A549 (cell line): ENCODE data around the gene CHMP4A. TPM values are rescaled to one million over a fixed set of nuclear protein-coding genes. Genes with fewer than 3 reads are reported as not detected.

Experiments
- ATAC-seq, 2 experiments: fragments of 200-7000 bp in 1 of 2; fragments of >200 bp in 1 of 2; cut with Nextera tagmentation in 1 of 2; cut with Tn5 transposase in 1 of 2; 3 replicates each; pipeline versions ENCODE4 v1.8.0 to v1.9.1; 2018 to 2020; ENCODE audit warnings: mild to moderate bottlenecking in 1 of 2, moderate library complexity in 1 of 2
- CTCF ChIA-PET: fragments of 300-600 bp; sonication (Branson Sonifier 250); formaldehyde crosslinking; extraction: SDS; loops from one replicate; lab custom pipeline; 2021; ENCODE audit warnings: antibody characterized with exemption, inconsistent platforms; lab: Yijun Ruan, JAX
- POLR2A ChIA-PET: fragments of 350-600 bp; formaldehyde crosslinking; extraction: SDS; loops from one replicate; lab custom pipeline; 2021; ENCODE audit warnings: antibody characterized with exemption, inconsistent platforms; lab: Yijun Ruan, JAX
- DNase-seq, 2 experiments: peaks; one replicate each; pipeline versions ENCODE4 v3.0.0 to v3.0.0-alpha.2; 2011 to 2016; ENCODE audit warnings: low read depth in 1 of 2, low spot score in 1 of 2
- FAIRE-seq: peaks from 2 replicates; lab custom pipeline; 2011; peaks lifted over from hg19 to GRCh38; lab: Jason Lieb, UNC
- H3K27ac ChIP-seq, 2 experiments: fragments of >200 bp; sonication (Bioruptor Twin); formaldehyde crosslinking; 3 replicates each; pipeline ENCODE4 v1.5.1; 2016 to 2017
- H3K4me1 ChIP-seq: fragments of >200 bp; sonication (Bioruptor Twin); formaldehyde crosslinking; 3 replicates; pipeline ENCODE4 v1.6.1; 2016
- H3K4me2 ChIP-seq: fragments of >200 bp; sonication (Bioruptor Twin); formaldehyde crosslinking; 3 replicates; pipeline ENCODE4 v1.6.1; 2016
- H3K4me3 ChIP-seq: fragments of >200 bp; sonication (Bioruptor Twin); formaldehyde crosslinking; 3 replicates; pipeline ENCODE4 v1.5.1; 2016
- H3K9me3 ChIP-seq: fragments of >200 bp; sonication (Bioruptor Twin); formaldehyde crosslinking; 3 replicates; pipeline ENCODE4 v1.6.1; 2016
- BHLHE40 ChIP-seq: IDR thresholded peaks from 2 replicates; pipeline ENCODE4 v1.6.1; 2012; ENCODE audit warnings: low read depth, low read length, inconsistent platforms
- CBX8 ChIP-seq: fragments of 200-600 bp; sonication (generic); IDR thresholded peaks from 2 replicates; pipeline ENCODE4 v1.6.1; 2016
- CHD2 ChIP-seq: fragments of 150-350 bp; IDR thresholded peaks from 2 replicates; pipeline ENCODE4 v1.6.1; 2014; ENCODE audit warnings: low read length; ENCODE audit not compliant: partially characterized antibody
- EHF ChIP-seq: fragments of 250-450 bp; sonication (Bioruptor Pico); IDR thresholded peaks from 2 replicates; pipeline ENCODE4 v1.5.0; 2020; ENCODE audit warnings: mild to moderate bottlenecking
- ESRRA ChIP-seq: fragments of 150-350 bp; IDR thresholded peaks from 2 replicates; pipeline ENCODE4 v1.6.1; 2014; ENCODE audit warnings: mild to moderate bottlenecking, low read length, borderline replicate concordance
- FOSB ChIP-seq: fragments of 250-450 bp; sonication (Bioruptor Pico); IDR thresholded peaks from 2 replicates; pipeline ENCODE4 v1.5.0; 2020; ENCODE audit warnings: mild to moderate bottlenecking, moderate library complexity
- FOSL2 ChIP-seq, 2 experiments: fragments of 450-650 bp in 1 of 2; fragments of >200 bp in 1 of 2; sonication (Bioruptor Twin) in 1 of 2; formaldehyde crosslinking; IDR thresholded peaks; 2 replicates each; pipeline versions ENCODE4 v1.5.0 to v1.6.1; 2016 to 2020; ENCODE audit warnings: mild to moderate bottlenecking in 1 of 2, moderate library complexity in 1 of 2
- HDAC2 ChIP-seq: fragments of 200-600 bp; sonication (generic); IDR thresholded peaks from 2 replicates; pipeline ENCODE4 v1.6.1; 2016
- HOXB5 ChIP-seq: fragments of 250-450 bp; sonication (Bioruptor Pico); IDR thresholded peaks from 2 replicates; pipeline ENCODE4 v1.5.0; 2020; ENCODE audit warnings: mild to moderate bottlenecking, moderate library complexity
- JUN ChIP-seq, 2 experiments: fragments of >200 bp; sonication (Bioruptor Twin); formaldehyde crosslinking; IDR thresholded peaks; 2 replicates in 1 of 2; 3 replicates in 1 of 2; pipeline ENCODE4 v1.6.1; 2016 to 2017
- JUNB ChIP-seq: fragments of >200 bp; sonication (Bioruptor Twin); formaldehyde crosslinking; IDR thresholded peaks from 2 replicates; pipeline ENCODE4 v1.6.1; 2016
- MAZ ChIP-seq: fragments of 150-350 bp; IDR thresholded peaks from 2 replicates; pipeline ENCODE4 v1.6.1; 2014; ENCODE audit warnings: antibody characterized with exemption, low read depth, low read length, borderline replicate concordance
- MYC ChIP-seq: IDR thresholded peaks from 2 replicates; pipeline ENCODE4 v1.6.1; 2012; ENCODE audit warnings: mild to moderate bottlenecking, inconsistent platforms, low read length, improper control_type of control experiment, borderline replicate concordance
- NR3C1 ChIP-seq: fragments of >200 bp; sonication (Bioruptor Twin); formaldehyde crosslinking; IDR thresholded peaks from 3 replicates; pipeline ENCODE4 v1.6.1; 2017
- POLR2A ChIP-seq: IDR thresholded peaks from 2 replicates; pipeline ENCODE4 v1.6.1; 2012; ENCODE audit warnings: mild to moderate bottlenecking, low read length
- RARB ChIP-seq: fragments of 250-450 bp; sonication (Bioruptor Pico); IDR thresholded peaks from 2 replicates; pipeline ENCODE4 v1.8.0; 2021; ENCODE audit warnings: mild to moderate bottlenecking, moderate library complexity
- TP53 ChIP-seq: fragments of 250-450 bp; sonication (Bioruptor Pico); IDR thresholded peaks from 2 replicates; pipeline ENCODE4 v1.5.0; 2021; ENCODE audit warnings: mild to moderate bottlenecking, moderate library complexity
- ZC3H11A ChIP-seq: fragments of 450-650 bp; IDR thresholded peaks from 2 replicates; pipeline ENCODE4 v1.6.1; 2014; ENCODE audit warnings: antibody characterized with exemption, mild to moderate bottlenecking
- ZFP36 ChIP-seq: fragments of 450-650 bp; IDR thresholded peaks from 2 replicates; pipeline ENCODE4 v1.6.1; 2014; ENCODE audit warnings: borderline replicate concordance; ENCODE audit not compliant: partially characterized antibody
- ZSCAN20 ChIP-seq: fragments of 250-450 bp; sonication (Bioruptor Pico); IDR thresholded peaks from 2 replicates; pipeline ENCODE4 v1.8.0; 2022; ENCODE audit warnings: mild to moderate bottlenecking, moderate library complexity
- WGBS: methylation state at CpG from one replicate; pipeline ENCODE4 v1.1.6; 2017; ENCODE audit errors: missing lambda C conversion rate; 5-methylcytosine and 5-hydroxymethylcytosine counted together
- polyA plus RNA-seq, 4 experiments: library from polyadenylated mRNA; depleted of rRNA in 3 of 4; stranded (reverse); fragments of >200 nt; fragmentation: RNase III in 1 of 4; extraction: RNeasy Plus Mini Kit Qiagen cat#74134 plus additional on column Dnase treatment in 1 of 4; gene quantifications; 2 replicates in 3 of 4; 3 replicates in 1 of 4; pipeline ENCODE4 v1.2.3, GENCODE V29; 2011 to 2017
- TF ChIP-seq, protein P1 (sequence below): fragments of 250-450 bp; sonication (Bioruptor Pico); IDR thresholded peaks from 2 replicates; pipeline ENCODE4 v1.5.0; 2020; ENCODE audit warnings: low read depth, mild to moderate bottlenecking, moderate library complexity
- TF ChIP-seq, protein P2 (sequence below): IDR thresholded peaks from 2 replicates; pipeline ENCODE4 v1.6.1; 2012
- TF ChIP-seq, protein P3 (sequence below): IDR thresholded peaks from 2 replicates; pipeline ENCODE4 v1.6.1; 2012; ENCODE audit warnings: low read depth, borderline replicate concordance
- TF ChIP-seq, protein P4 (sequence below): fragments of 150-350 bp; IDR thresholded peaks from 2 replicates; pipeline ENCODE4 v1.6.1; 2014; ENCODE audit warnings: low read depth, mild to moderate bottlenecking, low read length
- TF ChIP-seq, protein P5 (sequence below): fragments of 450-650 bp; IDR thresholded peaks from 2 replicates; pipeline ENCODE4 v1.6.1; 2014; ENCODE audit warnings: antibody characterized with exemption

Gene CHMP4A
- polyA plus RNA-seq, 2 of the 4 experiments (the other 2 are of a cell fraction) = 102 to 112 TPM

DNA sequence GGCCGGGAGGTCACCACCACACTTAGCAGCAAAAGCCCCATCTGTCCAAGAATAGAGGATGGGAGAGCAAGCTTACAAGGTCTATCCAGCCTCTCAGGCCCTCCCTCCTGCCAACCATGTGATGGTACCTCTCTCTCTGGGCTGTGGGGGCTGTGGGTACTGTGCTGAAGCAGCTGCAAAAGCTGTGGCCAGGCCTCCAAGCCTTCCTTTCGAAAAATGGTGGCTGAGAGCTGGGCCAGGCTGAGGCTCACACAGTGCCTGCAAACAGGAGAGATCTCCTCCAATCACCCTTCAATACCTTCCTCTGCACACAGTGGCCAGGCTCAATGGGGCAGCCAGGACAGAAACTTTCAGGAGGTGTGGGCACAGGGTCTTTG, 25.8 kb downstream of the CHMP4A start:
- Histone ChIP-seq H3K4me1 (peaks cover 16% of the 10 kb centered on the region), H3K4me3 (peak overlapping the region; percentile 97), H3K4me2 (peak overlapping the region; percentile 88), H3K9me3 (no peaks in the 10 kb centered on the region), H3K27ac (peak overlapping the region in 1 of 2 experiments; percentile 98; a peak in 4 of 6 replicates)
- WGBS = 53% methylated on average over 2 of the region's 2 CpGs
- no peak for ATAC-seq
- ChIA-PET CTCF (interaction anchor here (1.1 to 2.1 kb wide), 5 partner anchors 27 to 79 kb away, joined by 3 to 12 read pairs (median 5); partner anchors contain the start of genes EMC9, IRF9 and MDP1), POLR2A (no interaction called here)
- no peak for DNase-seq
- FAIRE-seq = no peak
- TF ChIP-seq, protein P1, sequence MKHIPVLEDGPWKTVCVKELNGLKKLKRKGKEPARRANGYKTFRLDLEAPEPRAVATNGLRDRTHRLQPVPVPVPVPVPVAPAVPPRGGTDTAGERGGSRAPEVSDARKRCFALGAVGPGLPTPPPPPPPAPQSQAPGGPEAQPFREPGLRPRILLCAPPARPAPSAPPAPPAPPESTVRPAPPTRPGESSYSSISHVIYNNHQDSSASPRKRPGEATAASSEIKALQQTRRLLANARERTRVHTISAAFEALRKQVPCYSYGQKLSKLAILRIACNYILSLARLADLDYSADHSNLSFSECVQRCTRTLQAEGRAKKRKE (CRISPR knock-in tag) = no peak

DNA sequence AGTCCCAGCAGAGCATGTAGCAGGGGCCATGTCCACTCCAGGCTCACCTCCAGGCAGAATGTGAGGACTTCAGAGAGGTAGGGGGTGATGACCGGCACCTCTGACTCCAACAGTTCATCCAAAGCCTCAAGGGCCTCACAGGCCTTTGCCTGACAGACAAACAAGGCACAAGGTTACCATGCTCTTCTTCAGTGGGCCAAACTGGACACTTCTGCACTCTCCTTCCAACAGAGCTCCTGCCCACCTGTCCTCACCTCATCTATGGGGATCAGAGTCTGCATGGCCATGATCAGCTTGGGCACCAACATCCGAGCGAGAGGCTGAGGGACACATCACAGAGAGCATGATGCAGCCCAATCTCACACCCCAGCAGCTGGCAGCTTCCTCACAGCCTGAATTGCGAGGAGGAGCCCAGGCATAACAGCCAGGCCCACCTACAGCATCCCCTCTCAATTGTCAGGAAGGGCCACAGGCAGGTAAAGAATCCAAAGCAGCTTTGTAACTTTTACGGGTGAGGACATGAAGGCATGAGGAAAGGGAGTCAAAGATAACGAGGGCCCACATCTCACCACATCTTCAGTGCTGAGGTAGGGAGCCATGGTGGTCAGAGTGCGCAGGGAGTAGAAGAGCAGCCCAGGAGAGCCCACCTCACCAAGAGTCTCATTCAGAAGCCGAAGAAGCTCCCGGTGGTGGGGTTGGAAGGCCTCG, 26.3 kb downstream of the CHMP4A start:
- 89% methylated on average over 8 of the region's 10 CpGs for WGBS

DNA sequence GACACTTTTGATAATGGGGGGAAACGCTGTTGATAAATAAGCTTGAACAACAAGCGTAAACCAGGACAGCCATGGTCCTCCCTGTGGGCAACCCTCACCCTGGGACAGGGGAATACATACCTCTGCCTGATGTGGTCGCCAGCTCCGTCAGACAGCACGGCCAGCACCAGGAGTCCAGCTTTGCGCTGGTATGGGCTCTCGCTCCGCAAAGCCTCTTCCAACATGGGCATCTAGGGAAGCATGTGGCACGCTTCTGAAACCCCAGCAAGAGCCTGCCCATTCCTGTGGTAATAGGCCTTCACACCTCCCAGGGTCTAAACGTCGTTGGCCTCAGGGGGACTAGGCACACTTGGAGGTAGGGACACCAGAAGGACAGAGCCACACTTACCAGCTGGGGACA, 27.5 kb downstream of the CHMP4A start:
- H3K4me3 ChIP-seq = no peak overlapping the region
- H3K4me1 ChIP-seq = peaks cover 16% of the 10 kb centered on the region
- ATAC-seq = no peak
- TF ChIP-seq NR3C1 (no peak), POLR2A (no peak), EHF (CRISPR knock-in tag) (no peak), MYC (no peak), FOSB (no peak), HOXB5 (CRISPR knock-in tag) (no peak), ZC3H11A (no peak), JUN (IDR thresholded peaks at IDR 0.05) (no peak), TP53 (no peak), RARB (CRISPR knock-in tag) (no peak), HDAC2 (no peak), ZFP36 (no peak), CHD2 (no peak)
- TF ChIP-seq, protein P1 (CRISPR knock-in tag) = no peak
- TF ChIP-seq, protein P2, sequence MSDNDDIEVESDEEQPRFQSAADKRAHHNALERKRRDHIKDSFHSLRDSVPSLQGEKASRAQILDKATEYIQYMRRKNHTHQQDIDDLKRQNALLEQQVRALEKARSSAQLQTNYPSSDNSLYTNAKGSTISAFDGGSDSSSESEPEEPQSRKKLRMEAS = no peak
- TF ChIP-seq, all 56 proteins: peak for 0
- DNase-seq (no peak), FAIRE-seq (no peak)
- H3K4me2 ChIP-seq = no peak overlapping the region
- WGBS = 95% methylated on average over 11 of the region's 11 CpGs
- no peak overlapping the region for H3K27ac ChIP-seq
- ChIA-PET POLR2A (no interaction called here), CTCF (interaction anchor here (0.7 to 8.0 kb wide), 8 partner anchors 10 to 111 kb away, joined by 3 to 64 read pairs (median 4); partner anchors contain the start of genes IRF9, MDP1, PSME2 and TINF2)
- no peaks in the 10 kb centered on the region for H3K9me3 ChIP-seq

More for the DNA sequence above, 26.3 kb downstream of the CHMP4A start:
- no peaks in the 10 kb centered on the region for H3K9me3 ChIP-seq
- peak overlapping the region in 1 of 2 experiments; percentile 98; a peak in 1 of 6 replicates for H3K27ac ChIP-seq
- H3K4me3 ChIP-seq = no peak overlapping the region; the same call in 1 of the 3 replicates
- no peak for TF ChIP-seq BHLHE40
- DNase-seq (no peak), FAIRE-seq (no peak), ATAC-seq (no peak)
- H3K4me2 ChIP-seq = peak overlapping the region; percentile 88
- H3K4me1 ChIP-seq = peaks cover 16% of the 10 kb centered on the region
- ChIA-PET POLR2A (no interaction called here), CTCF (interaction anchor here (1.0 to 2.1 kb wide), 6 partner anchors 26 to 78 kb away, joined by 3 to 12 read pairs (median 5); partner anchors contain the start of genes EMC9, IRF9 and MDP1)

DNA sequence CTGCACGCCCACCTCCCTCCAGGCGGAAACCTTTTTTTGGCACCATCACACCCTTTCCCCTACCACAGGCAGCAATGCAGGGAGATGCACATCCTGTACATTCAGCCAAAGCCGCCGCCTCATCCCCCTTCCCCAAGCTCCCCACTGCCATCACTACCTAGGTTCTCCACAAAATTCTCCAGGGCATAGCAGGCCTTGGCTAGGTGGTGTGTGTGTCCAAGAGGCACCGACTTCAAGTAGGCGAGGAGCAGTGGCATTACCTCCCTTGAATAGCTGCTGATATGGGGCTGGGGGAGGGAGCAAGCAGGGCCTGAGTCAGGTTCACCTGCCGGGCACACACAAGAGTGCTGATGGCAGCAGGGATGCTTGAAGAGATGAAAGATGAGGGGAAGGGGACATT, 28.3 kb downstream of the CHMP4A start:
- Histone ChIP-seq H3K4me2 (no peak overlapping the region), H3K4me3 (no peak overlapping the region), H3K27ac (no peak overlapping the region), H3K4me1 (peaks cover 16% of the 10 kb centered on the region), H3K9me3 (no peaks in the 10 kb centered on the region)
- ChIA-PET CTCF (interaction anchor here (1.0 to 8.0 kb wide), 5 partner anchors 10 to 112 kb away, joined by 3 to 64 read pairs (median 5); partner anchors contain the start of genes IRF9, PSME2 and TM9SF1), POLR2A (no interaction called here)
- ATAC-seq = no peak
- 92% methylated on average over 7 of the region's 7 CpGs for WGBS
- FAIRE-seq = no peak
- DNase-seq = no peak
- TF ChIP-seq ESRRA (no peak), JUNB (no peak), HOXB5 (CRISPR knock-in tag) (no peak), MYC (no peak), CBX8 (no peak), FOSB (no peak), FOSL2 (IDR thresholded peaks at IDR 0.05) (no peak), FOSL2 (CRISPR knock-in tag; IDR thresholded peaks at IDR 0.05) (no peak), MAZ (no peak), ZSCAN20 (no peak)
- TF ChIP-seq, protein P3, sequence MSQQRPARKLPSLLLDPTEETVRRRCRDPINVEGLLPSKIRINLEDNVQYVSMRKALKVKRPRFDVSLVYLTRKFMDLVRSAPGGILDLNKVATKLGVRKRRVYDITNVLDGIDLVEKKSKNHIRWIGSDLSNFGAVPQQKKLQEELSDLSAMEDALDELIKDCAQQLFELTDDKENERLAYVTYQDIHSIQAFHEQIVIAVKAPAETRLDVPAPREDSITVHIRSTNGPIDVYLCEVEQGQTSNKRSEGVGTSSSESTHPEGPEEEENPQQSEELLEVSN = no peak
- TF ChIP-seq, protein P1 (CRISPR knock-in tag) = no peak
- TF ChIP-seq, protein P4, sequence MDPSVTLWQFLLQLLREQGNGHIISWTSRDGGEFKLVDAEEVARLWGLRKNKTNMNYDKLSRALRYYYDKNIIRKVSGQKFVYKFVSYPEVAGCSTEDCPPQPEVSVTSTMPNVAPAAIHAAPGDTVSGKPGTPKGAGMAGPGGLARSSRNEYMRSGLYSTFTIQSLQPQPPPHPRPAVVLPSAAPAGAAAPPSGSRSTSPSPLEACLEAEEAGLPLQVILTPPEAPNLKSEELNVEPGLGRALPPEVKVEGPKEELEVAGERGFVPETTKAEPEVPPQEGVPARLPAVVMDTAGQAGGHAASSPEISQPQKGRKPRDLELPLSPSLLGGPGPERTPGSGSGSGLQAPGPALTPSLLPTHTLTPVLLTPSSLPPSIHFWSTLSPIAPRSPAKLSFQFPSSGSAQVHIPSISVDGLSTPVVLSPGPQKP = no peak
- TF ChIP-seq, protein P5, sequence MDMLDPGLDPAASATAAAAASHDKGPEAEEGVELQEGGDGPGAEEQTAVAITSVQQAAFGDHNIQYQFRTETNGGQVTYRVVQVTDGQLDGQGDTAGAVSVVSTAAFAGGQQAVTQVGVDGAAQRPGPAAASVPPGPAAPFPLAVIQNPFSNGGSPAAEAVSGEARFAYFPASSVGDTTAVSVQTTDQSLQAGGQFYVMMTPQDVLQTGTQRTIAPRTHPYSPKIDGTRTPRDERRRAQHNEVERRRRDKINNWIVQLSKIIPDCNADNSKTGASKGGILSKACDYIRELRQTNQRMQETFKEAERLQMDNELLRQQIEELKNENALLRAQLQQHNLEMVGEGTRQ = no peak
